GM12865 (cell line): ENCODE measurements around the gene CD3D.

ENCODE experiments used
- DNase-seq: peaks from one replicate; pipeline ENCODE4 v3.0.0; 2010; ENCODE audit warnings: low read depth
- H3K4me3 ChIP-seq: 2 replicates; pipeline ENCODE4 v1.5.1; 2011; ENCODE audit warnings: mild to moderate bottlenecking, low read depth, low read length, control low read depth
- CTCF ChIP-seq: IDR thresholded peaks from 2 replicates; pipeline ENCODE4 v1.5.1; 2011; ENCODE audit warnings: low read length, control low read depth, low read depth, inconsistent platforms; ENCODE audit not compliant: insufficient read depth; ENCODE audit errors: missing control alignments

Gene CD3D

GRCh38 chr11:118341261-118341660 lies 1.2 kb downstream of the CD3D start:
- DNase-seq: no peak
- no peak for TF ChIP-seq CTCF
- H3K4me3 ChIP-seq: no peak overlapping the region

- no peak overlapping the region for H3K4me3 ChIP-seq
- no peak for TF ChIP-seq CTCF
- DNase-seq: no peak
Measured at GRCh38 chr11:118340449-118340848, 2.1 kb downstream of the CD3D start.

- no peak for TF ChIP-seq CTCF
- no peak for DNase-seq
- H3K4me3 ChIP-seq: no peak overlapping the region
Measured at GRCh38 chr11:118339281-118339961, 3.1 kb downstream of the CD3D start.

- no peak overlapping the region for H3K4me3 ChIP-seq
- peak; percentile 61 for DNase-seq
- no peak for TF ChIP-seq CTCF
Measured at GRCh38 chr11:118338637-118339061, 3.9 kb downstream of the CD3D start.

GRCh38 chr11:118334745-118335144 lies 7.8 kb downstream of the CD3D start:
- no peak overlapping the region for H3K4me3 ChIP-seq
- TF ChIP-seq CTCF: no peak
- peak; percentile 17 for DNase-seq

GRCh38 chr11:118328745-118329144 lies 13.8 kb downstream of the CD3D start:
- H3K4me3 ChIP-seq: no peak overlapping the region
- no peak for TF ChIP-seq CTCF
- no peak for DNase-seq

GRCh38 chr11:118325283-118325682 lies 17.2 kb downstream of the CD3D start:
- no peak for TF ChIP-seq CTCF
- no peak for DNase-seq
- no peak overlapping the region for H3K4me3 ChIP-seq
